OCI-LY1 (cell line): ENCODE results near the gene BPTF.

ENCODE experiments used
- H2AFZ ChIP-seq: fragments of 200-600 bp; sonication (generic), shearing (Covaris generic); 2 replicates; pipeline ENCODE4 v1.6.0; 2014; ENCODE audit warnings: antibody characterized with exemption, mild to moderate bottlenecking, low read length
- H3F3A ChIP-seq: fragments of 200-600 bp; sonication (generic), shearing (Covaris generic); 2 replicates; pipeline ENCODE4 v1.6.0; 2014; ENCODE audit warnings: mild to moderate bottlenecking, antibody characterized with exemption, low read length, moderate library complexity; ENCODE audit not compliant: insufficient read depth
- H3K27ac ChIP-seq: fragments of 200-600 bp; sonication (generic); 2 replicates; pipeline ENCODE4 v1.5.1; 2014; ENCODE audit warnings: low read length, mixed run types, mild to moderate bottlenecking, low read depth; ENCODE audit not compliant: poor library complexity, severe bottlenecking
- H3K27me3 ChIP-seq: fragments of 200-600 bp; sonication (generic); 2 replicates; pipeline ENCODE4 v1.6.0; 2014; ENCODE audit warnings: antibody characterized with exemption, mild to moderate bottlenecking, low read length, moderate library complexity; ENCODE audit not compliant: insufficient read depth
- H3K36me3 ChIP-seq: fragments of 200-600 bp; sonication (generic); 2 replicates; pipeline ENCODE4 v1.6.1; 2014; ENCODE audit warnings: mild to moderate bottlenecking, antibody characterized with exemption, low read length, moderate library complexity, mixed read lengths; ENCODE audit not compliant: insufficient read depth
- H3K4me1 ChIP-seq: fragments of 200-600 bp; sonication (generic); 2 replicates; pipeline ENCODE4 v1.5.1; 2014; ENCODE audit warnings: mild to moderate bottlenecking, low read length, moderate library complexity; ENCODE audit not compliant: insufficient read depth, severe bottlenecking
- H3K4me2 ChIP-seq: fragments of 200-600 bp; sonication (generic), shearing (Covaris generic); 2 replicates; pipeline ENCODE4 v1.6.1; 2014; ENCODE audit warnings: low read length
- H3K4me3 ChIP-seq: fragments of 200-600 bp; sonication (generic); 2 replicates; pipeline ENCODE4 v1.5.1; 2014; ENCODE audit warnings: low read length, low read depth, mild to moderate bottlenecking, mixed read lengths; ENCODE audit not compliant: poor library complexity, severe bottlenecking
- H3K79me2 ChIP-seq: fragments of 200-600 bp; shearing (Covaris generic); 2 replicates; pipeline ENCODE4 v1.6.1; 2016; ENCODE audit warnings: mixed run types, low read length, mixed read lengths; ENCODE audit not compliant: insufficient read depth
- H3K9ac ChIP-seq: fragments of 200-600 bp; sonication (generic), shearing (Covaris generic); 2 replicates; pipeline ENCODE4 v1.6.1; 2014; ENCODE audit warnings: mild to moderate bottlenecking, low read length, mixed read lengths
- H3K9me2 ChIP-seq: fragments of 200-600 bp; sonication (generic), shearing (Covaris generic); 2 replicates; pipeline ENCODE4 v1.6.1; 2014; ENCODE audit warnings: low read depth, mild to moderate bottlenecking, low read length, mixed read lengths
- H3K9me3 ChIP-seq: fragments of 200-600 bp; shearing (Covaris generic); 2 replicates; pipeline ENCODE4 v1.6.1; 2014; ENCODE audit warnings: low read length, mixed read lengths
- H4K20me1 ChIP-seq: fragments of 200-600 bp; sonication (generic), shearing (Covaris generic); 2 replicates; pipeline ENCODE4 v1.6.0; 2016; ENCODE audit warnings: mild to moderate bottlenecking, low read length; ENCODE audit not compliant: insufficient read depth
- EZH2 ChIP-seq: fragments of 200-600 bp; sonication (generic), shearing (Covaris generic); IDR thresholded peaks from 2 replicates; pipeline ENCODE4 v1.8.0; 2017; ENCODE audit warnings: borderline replicate concordance, mixed run types, mild to moderate bottlenecking, antibody characterized with exemption, low read length, moderate library complexity, mixed read lengths
- TF ChIP-seq, protein P1 (sequence below): fragments of 200-600 bp; sonication (generic), shearing (Covaris generic); IDR thresholded peaks from 2 replicates; pipeline ENCODE4 v1.5.1; 2017; ENCODE audit warnings: mild to moderate bottlenecking, antibody characterized with exemption, low read length, moderate library complexity, mixed read lengths

Gene BPTF

DNA sequence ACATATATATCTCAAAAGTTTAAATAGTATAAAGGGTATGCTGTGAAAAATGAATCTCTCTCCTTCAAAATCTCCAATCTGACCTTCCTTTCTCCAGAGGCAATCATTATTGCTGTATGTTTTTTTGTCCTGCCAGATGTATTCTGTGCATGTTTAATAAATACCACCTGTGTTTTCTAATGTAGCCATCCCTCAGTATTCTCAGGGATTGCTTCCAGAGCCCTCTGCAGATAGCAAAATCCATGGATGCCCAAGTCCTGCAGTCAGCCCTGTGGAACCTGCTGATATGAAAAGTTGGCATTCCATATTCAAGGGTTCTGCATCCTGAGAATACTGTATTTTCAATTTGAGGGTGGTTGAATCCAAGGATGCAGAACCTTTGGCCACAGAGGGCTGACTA lies 42.9 kb downstream of the BPTF start:
- Histone ChIP-seq H3K79me2 (peaks cover 78% of the 10 kb centered on the region), H2AFZ (no peak overlapping the region)

GRCh38 chr17:67879662-67880061 lies 54.4 kb downstream of the BPTF start:
- no peak for TF ChIP-seq EZH2
- TF ChIP-seq, protein P1, sequence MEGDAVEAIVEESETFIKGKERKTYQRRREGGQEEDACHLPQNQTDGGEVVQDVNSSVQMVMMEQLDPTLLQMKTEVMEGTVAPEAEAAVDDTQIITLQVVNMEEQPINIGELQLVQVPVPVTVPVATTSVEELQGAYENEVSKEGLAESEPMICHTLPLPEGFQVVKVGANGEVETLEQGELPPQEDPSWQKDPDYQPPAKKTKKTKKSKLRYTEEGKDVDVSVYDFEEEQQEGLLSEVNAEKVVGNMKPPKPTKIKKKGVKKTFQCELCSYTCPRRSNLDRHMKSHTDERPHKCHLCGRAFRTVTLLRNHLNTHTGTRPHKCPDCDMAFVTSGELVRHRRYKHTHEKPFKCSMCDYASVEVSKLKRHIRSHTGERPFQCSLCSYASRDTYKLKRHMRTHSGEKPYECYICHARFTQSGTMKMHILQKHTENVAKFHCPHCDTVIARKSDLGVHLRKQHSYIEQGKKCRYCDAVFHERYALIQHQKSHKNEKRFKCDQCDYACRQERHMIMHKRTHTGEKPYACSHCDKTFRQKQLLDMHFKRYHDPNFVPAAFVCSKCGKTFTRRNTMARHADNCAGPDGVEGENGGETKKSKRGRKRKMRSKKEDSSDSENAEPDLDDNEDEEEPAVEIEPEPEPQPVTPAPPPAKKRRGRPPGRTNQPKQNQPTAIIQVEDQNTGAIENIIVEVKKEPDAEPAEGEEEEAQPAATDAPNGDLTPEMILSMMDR = no peak
- Histone ChIP-seq H3K79me2 (peaks cover 15% of the 10 kb centered on the region; the same call in 1 of the 2 replicates), H2AFZ (no peak overlapping the region), H3K4me3 (no peak overlapping the region), H3K9me2 (no peaks in the 10 kb centered on the region), H4K20me1 (no peaks in the 10 kb centered on the region), H3K9me3 (no peaks in the 10 kb centered on the region), H3K4me1 (no peaks in the 10 kb centered on the region), H3K4me2 (no peak overlapping the region), H3K27ac (no peak overlapping the region), H3F3A (no peaks in the 10 kb centered on the region), H3K9ac (no peak overlapping the region), H3K27me3 (no peaks in the 10 kb centered on the region), H3K36me3 (peaks cover 81% of the 10 kb centered on the region)

More for the DNA sequence above, 42.9 kb downstream of the BPTF start:
- H3F3A ChIP-seq = no peaks in the 10 kb centered on the region
- no peaks in the 10 kb centered on the region for H3K9me3 ChIP-seq
- peaks cover 26% of the 10 kb centered on the region for H3K4me1 ChIP-seq
- TF ChIP-seq EZH2 = no peak
- H3K9me2 ChIP-seq = no peaks in the 10 kb centered on the region
- H3K4me2 ChIP-seq = no peak overlapping the region
- no peaks in the 10 kb centered on the region for H3K27me3 ChIP-seq
- no peaks in the 10 kb centered on the region for H4K20me1 ChIP-seq
- H3K36me3 ChIP-seq = peaks cover 47% of the 10 kb centered on the region
- H3K4me3 ChIP-seq = no peak overlapping the region
- H3K9ac ChIP-seq = no peak overlapping the region
- H3K27ac ChIP-seq = no peak overlapping the region

DNA sequence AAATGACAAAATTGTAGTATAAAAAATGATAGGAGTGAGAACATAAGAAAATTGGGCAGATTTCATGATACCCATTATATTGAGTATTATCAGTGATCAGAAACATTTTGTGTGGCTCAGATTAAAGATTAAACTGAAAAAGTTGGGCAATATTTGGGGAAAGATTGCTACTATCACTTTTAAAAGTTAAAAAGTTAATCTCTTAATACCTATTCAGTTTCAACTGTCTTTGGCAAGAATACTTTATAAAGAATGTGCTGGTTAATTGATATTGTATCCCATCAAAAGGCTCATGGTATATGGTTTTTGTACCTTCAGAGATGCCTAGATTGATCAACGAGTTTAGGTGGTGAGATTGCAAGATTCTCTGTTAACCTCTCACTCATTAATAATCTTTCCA lies 55.8 kb downstream of the BPTF start:
- Histone ChIP-seq H3K79me2 (peaks cover 15% of the 10 kb centered on the region; the same call in 1 of the 2 replicates), H3K27ac (no peak overlapping the region), H3K9ac (no peak overlapping the region), H3K9me2 (no peaks in the 10 kb centered on the region), H3F3A (no peaks in the 10 kb centered on the region), H4K20me1 (no peaks in the 10 kb centered on the region), H3K9me3 (no peaks in the 10 kb centered on the region), H3K36me3 (peaks cover 76% of the 10 kb centered on the region), H3K4me2 (no peak overlapping the region), H3K4me1 (no peaks in the 10 kb centered on the region), H3K4me3 (no peak overlapping the region), H3K27me3 (no peaks in the 10 kb centered on the region), H2AFZ (no peak overlapping the region)
- TF ChIP-seq, protein P1 = no peak
- no peak for TF ChIP-seq EZH2

GRCh38 chr17:67884741-67885140 lies 59.4 kb downstream of the BPTF start:
- Histone ChIP-seq H3K79me2 (peaks cover 11% of the 10 kb centered on the region; the same call in 1 of the 2 replicates), H3K36me3 (peaks cover 71% of the 10 kb centered on the region), H2AFZ (no peak overlapping the region), H3F3A (no peaks in the 10 kb centered on the region), H3K4me1 (no peaks in the 10 kb centered on the region), H3K9me3 (no peaks in the 10 kb centered on the region), H3K9ac (no peak overlapping the region), H4K20me1 (no peaks in the 10 kb centered on the region), H3K4me3 (no peak overlapping the region), H3K27ac (no peak overlapping the region), H3K27me3 (no peaks in the 10 kb centered on the region), H3K4me2 (no peak overlapping the region), H3K9me2 (no peaks in the 10 kb centered on the region)
- TF ChIP-seq, protein P1 = no peak
- TF ChIP-seq EZH2 = no peak
